ENCODE measurements around the gene LTBP3.

The LTBP3 gene

GRCh38 chr11:65555693-65556231, 2.4 kb downstream of the LTBP3 start:
- in situ Hi-C loops (cut with MboI; ENCODE audit: low sequenced_read_pairs) = no loop called here

GRCh38 chr11:65554842-65555430, 3.2 kb downstream of the LTBP3 start:
- in situ Hi-C loops (cut with MboI; ENCODE audit: low sequenced_read_pairs) = no loop called here

- in situ Hi-C loops (cut with MboI; ENCODE audit: low sequenced_read_pairs) = no loop called here
Observed at GRCh38 chr11:65554057-65554818, 3.9 kb downstream of the LTBP3 start.

GRCh38 chr11:65553301-65554001, 4.7 kb downstream of the LTBP3 start:
- in situ Hi-C loops (cut with MboI; ENCODE audit: low sequenced_read_pairs) = no loop called here

GRCh38 chr11:65552388-65552951, 5.7 kb downstream of the LTBP3 start:
- in situ Hi-C loops (cut with MboI; ENCODE audit: low sequenced_read_pairs) = no loop called here

- in situ Hi-C loops (cut with MboI; ENCODE audit: low sequenced_read_pairs) = no loop called here
Observed at GRCh38 chr11:65551572-65552387, 6.4 kb downstream of the LTBP3 start.

GRCh38 chr11:65549096-65549495, 9.1 kb downstream of the LTBP3 start:
- in situ Hi-C loops (cut with MboI; ENCODE audit: low sequenced_read_pairs) = no loop called here

GRCh38 chr11:65548395-65548794, 9.8 kb downstream of the LTBP3 start:
- in situ Hi-C loops (cut with MboI; ENCODE audit: low sequenced_read_pairs) = no loop called here

- in situ Hi-C loops (cut with MboI; ENCODE audit: low sequenced_read_pairs) = no loop called here
Observed at GRCh38 chr11:65547446-65548125, 10.6 kb downstream of the LTBP3 start.

GRCh38 chr11:65546217-65546958, 11.8 kb downstream of the LTBP3 start:
- in situ Hi-C loops (cut with MboI; ENCODE audit: low sequenced_read_pairs) = no loop called here

GRCh38 chr11:65545853-65546216, 12.3 kb downstream of the LTBP3 start:
- in situ Hi-C loops (cut with MboI; ENCODE audit: low sequenced_read_pairs) = no loop called here

- in situ Hi-C loops (cut with MboI; ENCODE audit: low sequenced_read_pairs) = no loop called here
Observed at GRCh38 chr11:65542738-65543390, 15.3 kb downstream of the LTBP3 start.

- in situ Hi-C loops (cut with MboI; ENCODE audit: low sequenced_read_pairs) = no loop called here
Observed at GRCh38 chr11:65541093-65541982, 16.8 kb downstream of the LTBP3 start.

- in situ Hi-C loops (cut with MboI; ENCODE audit: low sequenced_read_pairs) = no loop called here
Observed at GRCh38 chr11:65540290-65541092, 17.7 kb downstream of the LTBP3 start.

- in situ Hi-C loops (cut with MboI; ENCODE audit: low sequenced_read_pairs) = no loop called here
Observed at GRCh38 chr11:65539744-65540289, 18.3 kb downstream of the LTBP3 start.

- in situ Hi-C loops (cut with MboI; ENCODE audit: low sequenced_read_pairs) = no loop called here
Observed at GRCh38 chr11:65538915-65539743, 19.0 kb downstream of the LTBP3 start.
